Left hindlimb (tissue), 1 donor: Measurements from ENCODE around the gene SPATA25.

Source experiments
- DNase-seq: peaks from one replicate; pipeline ENCODE4 v3.0.0-alpha.2; 2018

Gene SPATA25

GRCh38 chr20:45861221-45862075, 26.0 kb downstream of the SPATA25 start:
- DNase-seq: no peak

DNA sequence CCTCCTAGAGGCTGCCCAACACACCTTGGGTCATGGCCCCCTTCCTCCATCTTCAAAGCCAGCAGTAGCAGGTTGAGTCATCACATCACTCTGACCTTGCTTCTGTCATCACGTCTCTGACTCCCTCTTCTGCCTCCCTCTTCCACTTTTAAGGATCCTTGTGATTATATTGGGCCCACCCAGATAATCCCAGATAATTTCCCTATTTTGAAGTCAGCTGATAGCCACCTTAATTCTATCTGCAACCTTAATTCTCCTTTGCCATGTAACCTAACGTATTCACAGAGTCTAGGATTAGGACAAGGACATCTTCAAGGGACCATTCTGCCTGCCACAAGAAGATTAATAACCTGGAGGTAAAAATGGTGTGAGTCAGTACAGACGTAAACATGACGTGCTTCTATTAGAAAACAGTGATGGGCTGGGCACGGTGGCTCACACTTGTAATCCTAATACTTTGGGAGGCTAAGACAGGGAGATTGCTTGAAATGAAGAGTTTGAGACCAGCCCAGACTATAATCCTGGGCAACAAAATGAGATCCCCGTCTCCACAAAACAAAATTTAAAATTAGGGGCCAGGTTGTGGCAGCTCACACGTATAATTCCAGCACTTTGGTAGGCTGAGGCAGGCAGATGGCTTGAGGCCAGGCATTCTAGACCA, 26.7 kb downstream of the SPATA25 start:
- no peak for DNase-seq

GRCh38 chr20:45859916-45860315, 27.5 kb downstream of the SPATA25 start:
- DNase-seq: no peak

DNA sequence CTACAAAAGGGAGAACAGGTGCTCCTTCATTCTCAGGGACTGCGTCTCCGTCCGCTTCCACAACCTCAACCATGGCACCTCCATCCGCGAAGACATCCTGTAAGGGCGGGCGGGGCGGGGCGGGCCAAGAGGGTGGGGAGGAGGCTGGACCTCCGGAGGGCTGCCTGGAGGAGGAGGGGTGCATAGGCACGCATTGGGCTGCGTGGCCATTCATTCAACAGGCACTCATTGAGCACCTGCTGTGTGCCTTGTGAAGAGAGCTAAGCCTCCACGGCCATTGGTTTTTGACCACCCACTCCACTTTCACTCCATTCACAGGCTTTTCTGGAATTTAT, 29.6 kb downstream of the SPATA25 start:
- no peak for DNase-seq

DNA sequence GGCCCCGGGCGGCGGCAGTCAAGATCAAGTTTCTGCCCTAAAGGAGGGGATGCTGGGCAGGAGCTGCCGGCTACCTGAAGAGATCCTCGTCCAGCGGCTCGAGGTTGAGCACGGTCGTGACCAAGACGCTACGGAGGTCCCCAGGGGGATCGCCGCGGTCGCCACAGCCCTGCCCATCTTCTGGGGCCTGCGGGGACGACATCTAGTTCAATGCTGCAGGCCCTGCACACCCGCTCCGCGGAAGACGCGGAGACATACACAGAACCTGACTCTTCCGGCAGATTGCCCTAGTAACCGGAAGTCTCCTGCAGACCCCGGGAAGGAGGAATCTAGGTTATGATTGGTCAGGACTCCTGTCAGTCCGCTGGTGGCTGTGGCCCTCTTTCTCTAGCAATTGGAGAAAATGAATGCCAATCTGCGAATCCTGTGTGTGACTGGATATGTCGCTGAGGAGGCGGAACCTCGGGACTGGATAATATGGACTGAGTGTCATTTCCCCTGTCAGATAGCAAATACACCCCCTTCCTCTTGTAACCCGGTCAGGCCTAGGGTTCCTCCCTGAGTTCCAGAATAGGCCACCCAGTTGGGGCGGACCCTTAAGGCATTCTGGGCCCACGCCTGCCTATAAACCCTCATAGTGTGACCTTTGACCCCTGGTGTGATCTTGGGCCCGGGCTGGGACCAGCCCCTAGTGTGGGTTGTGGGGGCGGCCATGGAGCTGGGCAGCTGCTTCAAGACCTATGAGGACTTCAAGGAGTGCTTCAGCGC, 30.1 kb downstream of the SPATA25 start, which contains the start of the genes ACOT8 and ZSWIM3:
ACOT8 (minus strand) TSS at position 279 of the 768 bp plus-strand sequence; CDS start at position 202, 77 bp downstream.
ZSWIM3 (plus strand) TSS at position 501 of the 768 bp plus-strand sequence; CDS start at position 713, 212 bp downstream.
- peak; percentile 97 for DNase-seq

GRCh38 chr20:45853484-45853883, 33.9 kb downstream of the SPATA25 start:
- DNase-seq: no peak

GRCh38 chr20:45852326-45852725, 35.1 kb downstream of the SPATA25 start:
- DNase-seq: no peak

- DNase-seq: no peak
These were observed 35.9 kb downstream of the SPATA25 start for GRCh38 chr20:45851501-45851900.

DNA sequence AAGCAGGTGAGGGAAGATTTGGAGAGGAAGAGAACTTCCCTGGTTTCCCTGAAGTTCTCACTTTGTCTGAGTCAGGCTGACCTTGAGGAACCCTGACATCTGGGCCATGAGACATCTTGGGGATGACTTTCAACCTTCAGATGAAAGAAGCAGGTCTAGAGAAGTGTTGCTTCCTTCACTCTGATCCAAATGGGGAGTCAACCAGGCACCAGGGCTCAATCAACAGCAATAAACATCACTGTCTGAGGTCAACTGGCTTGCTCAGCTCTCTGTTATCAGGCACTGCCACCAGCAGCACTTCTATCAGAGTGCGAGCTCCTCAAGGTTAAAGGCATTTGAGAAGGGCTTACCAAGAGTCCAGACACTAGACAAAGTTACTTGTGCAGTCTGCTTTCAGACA, 36.5 kb downstream of the SPATA25 start:
- DNase-seq: no peak

DNA sequence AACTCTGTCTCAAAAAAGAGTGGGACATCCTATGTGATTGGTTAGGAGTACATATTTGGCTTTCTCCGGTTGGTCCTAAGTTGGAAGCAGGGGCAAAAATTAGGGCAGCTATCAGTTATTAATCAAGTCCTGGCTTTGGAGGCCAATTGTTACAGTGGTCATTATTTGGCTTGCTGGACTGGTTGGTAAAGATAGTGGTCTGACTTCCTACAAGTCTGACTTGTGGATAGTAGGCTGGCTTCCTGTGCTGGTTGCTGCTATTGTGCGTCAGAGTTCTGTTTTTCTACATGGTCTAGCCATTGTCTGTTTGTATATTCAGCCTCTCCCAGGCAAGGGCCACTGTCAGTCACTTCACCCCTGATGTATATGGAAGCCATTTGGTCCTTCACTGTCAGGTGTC, 37.2 kb downstream of the SPATA25 start:
- no peak for DNase-seq

GRCh38 chr20:45848969-45849582, 38.3 kb downstream of the SPATA25 start:
- DNase-seq: no peak

- no peak for DNase-seq
These were observed 39.0 kb downstream of the SPATA25 start for GRCh38 chr20:45848421-45848820.

- no peak for DNase-seq
These were observed 42.0 kb downstream of the SPATA25 start for GRCh38 chr20:45845452-45845851.

GRCh38 chr20:45843506-45843905, 43.9 kb downstream of the SPATA25 start:
- DNase-seq: no peak

- DNase-seq: no peak
These were observed 45.1 kb downstream of the SPATA25 start for GRCh38 chr20:45842169-45842812.

DNA sequence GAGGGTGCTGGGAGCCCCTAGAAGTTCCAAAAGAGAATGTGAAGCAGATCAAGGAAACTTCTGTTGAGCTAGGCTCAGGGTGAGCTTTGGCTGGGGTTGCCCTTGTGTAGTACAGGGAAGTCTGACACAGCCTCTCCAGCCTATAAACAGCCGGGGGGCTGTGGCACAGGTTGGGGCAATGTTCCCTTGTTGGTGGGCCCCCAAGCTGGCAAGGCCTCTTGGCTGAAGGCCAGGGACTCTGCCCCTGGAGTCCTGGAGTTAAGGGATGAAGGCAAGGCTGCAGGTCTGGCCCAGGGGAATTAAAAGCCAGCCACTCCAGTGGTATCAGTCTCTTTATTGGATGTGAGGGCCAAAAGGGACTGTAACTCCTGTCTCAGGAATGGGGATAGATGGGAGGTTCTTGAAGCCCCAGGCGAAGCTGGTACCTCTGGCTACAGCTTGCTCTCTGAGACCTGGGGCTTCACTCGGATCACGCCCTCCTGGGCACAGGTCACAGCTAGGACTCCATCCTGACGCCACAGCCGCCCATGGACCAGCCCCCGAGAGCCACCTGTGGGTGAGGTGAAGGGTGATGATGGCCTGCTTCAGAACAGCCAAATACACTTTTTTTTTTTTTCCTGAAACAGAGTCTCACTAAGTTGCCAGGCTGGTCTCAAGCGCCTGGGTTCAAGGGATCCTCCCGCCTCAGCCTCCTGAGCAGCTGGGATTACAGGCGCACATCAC, 45.9 kb downstream of the SPATA25 start:
- DNase-seq: no peak

GRCh38 chr20:45840700-45841198, 46.7 kb downstream of the SPATA25 start:
- DNase-seq: no peak

DNA sequence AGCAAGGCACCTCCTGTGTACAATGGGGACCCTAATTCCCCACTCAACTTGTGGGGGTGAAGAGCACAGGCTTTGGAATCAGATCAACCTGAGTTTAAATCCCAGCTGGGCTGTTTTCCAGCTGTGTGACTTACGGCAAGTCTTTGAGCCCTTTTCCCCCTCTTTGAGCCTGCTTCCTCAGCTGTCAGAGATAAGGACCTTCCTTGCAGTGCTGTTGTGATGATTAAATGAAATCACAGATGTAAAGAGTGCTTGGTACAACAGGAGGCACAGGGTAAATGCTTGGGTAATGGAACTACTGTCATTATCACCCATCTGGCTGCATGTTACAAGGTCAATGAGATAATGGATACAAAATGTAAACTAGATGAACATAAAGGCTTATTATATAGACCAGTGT, 50.6 kb downstream of the SPATA25 start:
- no peak for DNase-seq
